ENCODE data around the gene GALM. TPM values are rescaled to one million over a fixed set of nuclear protein-coding genes. Genes with fewer than 3 reads are reported as not detected.
A peak's percentile ranks its signal among the peaks of the same experiment; 100 is the strongest.
"Not testable (repeated sequence)": the region's sequence is repeated elsewhere in the genome, so short reads cannot be mapped to it uniquely, and the experiment has no call there.

The GALM gene
- polyA plus RNA-seq, 1 donor: 76.1 TPM

GRCh38 chr2:38737000-38737698 is 71.2 kb downstream of the GALM start:
- not testable (repeated sequence) for H3K27me3 ChIP-seq (ENCODE audit: control insufficient read depth, insufficient read depth, low read length); DNase-seq; H3K4me3 ChIP-seq (ENCODE audit: low read length); H3K27ac ChIP-seq (ENCODE audit: low read length); H3K9me3 ChIP-seq (ENCODE audit: control insufficient read depth, low read depth, low read length)
- WGBS (ENCODE audit: insufficient coverage, low lambda C conversion rate): no CpG with 5 or more reads among the region's 11 CpGs
- H3K4me1 ChIP-seq (ENCODE audit: control insufficient read depth, insufficient read depth, low read length): peaks cover 14% of the 10 kb centered on the region
- peaks cover 21% of the 10 kb centered on the region for H3K36me3 ChIP-seq (ENCODE audit: control insufficient read depth, insufficient read depth, low read length)

GRCh38 chr2:38737925-38738324 is 72.0 kb downstream of the GALM start:
- peaks cover 14% of the 10 kb centered on the region for H3K4me1 ChIP-seq (ENCODE audit: control insufficient read depth, insufficient read depth, low read length)
- no CpG with 5 or more reads among the region's 3 CpGs for WGBS (ENCODE audit: insufficient coverage, low lambda C conversion rate)
- no peak overlapping the region for H3K27ac ChIP-seq (ENCODE audit: low read length)

GRCh38 chr2:38739524-38739923 is 73.6 kb downstream of the GALM start:
- Histone ChIP-seq H3K27me3 (ENCODE audit: control insufficient read depth, insufficient read depth, low read length) (no peaks in the 10 kb centered on the region), H3K4me3 (ENCODE audit: low read length) (no peak overlapping the region), H3K4me1 (ENCODE audit: control insufficient read depth, insufficient read depth, low read length) (peaks cover 14% of the 10 kb centered on the region), H3K36me3 (ENCODE audit: control insufficient read depth, insufficient read depth, low read length) (peaks cover 26% of the 10 kb centered on the region), H3K9me3 (ENCODE audit: control insufficient read depth, low read depth, low read length) (no peaks in the 10 kb centered on the region), H3K27ac (ENCODE audit: low read length) (no peak overlapping the region)
- no peak for DNase-seq
- WGBS (ENCODE audit: insufficient coverage, low lambda C conversion rate): 100% methylated on average over 1 of the region's 2 CpGs

More at GRCh38 chr2:38737925-38738324, 72.0 kb downstream of the GALM start:
- no peak overlapping the region for H3K4me3 ChIP-seq (ENCODE audit: low read length)
- no peak for DNase-seq
- no peaks in the 10 kb centered on the region for H3K27me3 ChIP-seq (ENCODE audit: control insufficient read depth, insufficient read depth, low read length)
- H3K9me3 ChIP-seq (ENCODE audit: control insufficient read depth, low read depth, low read length): no peaks in the 10 kb centered on the region
- H3K36me3 ChIP-seq (ENCODE audit: control insufficient read depth, insufficient read depth, low read length): peaks cover 20% of the 10 kb centered on the region

GRCh38 chr2:38740851-38741731 is 75.2 kb downstream of the GALM start:
- Histone ChIP-seq H3K4me3 (ENCODE audit: low read length) (no peak overlapping the region), H3K9me3 (ENCODE audit: control insufficient read depth, low read depth, low read length) (no peaks in the 10 kb centered on the region), H3K27ac (ENCODE audit: low read length) (peak overlapping the region; percentile 19), H3K27me3 (ENCODE audit: control insufficient read depth, insufficient read depth, low read length) (no peaks in the 10 kb centered on the region), H3K36me3 (ENCODE audit: control insufficient read depth, insufficient read depth, low read length) (peaks cover 38% of the 10 kb centered on the region), H3K4me1 (ENCODE audit: control insufficient read depth, insufficient read depth, low read length) (peaks cover 4% of the 10 kb centered on the region)
- DNase-seq: peak in 1 of 2 donors; percentile 41
- 50% methylated on average over 2 of the region's 11 CpGs for WGBS (ENCODE audit: insufficient coverage, low lambda C conversion rate)

- WGBS (ENCODE audit: insufficient coverage, low lambda C conversion rate): 80% methylated on average over 1 of the region's 10 CpGs
- no peak overlapping the region for H3K27ac ChIP-seq (ENCODE audit: low read length)
Observed at GRCh38 chr2:38742797-38743559, 77.1 kb downstream of the GALM start.

GRCh38 chr2:38743672-38744398 is 77.9 kb downstream of the GALM start:
- Histone ChIP-seq H3K27me3 (ENCODE audit: control insufficient read depth, insufficient read depth, low read length) (no peaks in the 10 kb centered on the region), H3K4me3 (ENCODE audit: low read length) (no peak overlapping the region), H3K9me3 (ENCODE audit: control insufficient read depth, low read depth, low read length) (no peaks in the 10 kb centered on the region), H3K27ac (ENCODE audit: low read length) (no peak overlapping the region), H3K4me1 (ENCODE audit: control insufficient read depth, insufficient read depth, low read length) (peaks cover 10% of the 10 kb centered on the region), H3K36me3 (ENCODE audit: control insufficient read depth, insufficient read depth, low read length) (peaks cover 61% of the 10 kb centered on the region)
- no peak for DNase-seq
- no CpG with 5 or more reads among the region's 3 CpGs for WGBS (ENCODE audit: insufficient coverage, low lambda C conversion rate)

More at GRCh38 chr2:38742797-38743559, 77.1 kb downstream of the GALM start:
- Histone ChIP-seq H3K27me3 (ENCODE audit: control insufficient read depth, insufficient read depth, low read length) (no peaks in the 10 kb centered on the region), H3K9me3 (ENCODE audit: control insufficient read depth, low read depth, low read length) (no peaks in the 10 kb centered on the region), H3K4me1 (ENCODE audit: control insufficient read depth, insufficient read depth, low read length) (peaks cover 10% of the 10 kb centered on the region), H3K4me3 (ENCODE audit: low read length) (no peak overlapping the region), H3K36me3 (ENCODE audit: control insufficient read depth, insufficient read depth, low read length) (peaks cover 52% of the 10 kb centered on the region)
- DNase-seq: no peak

- H3K9me3 ChIP-seq (ENCODE audit: control insufficient read depth, low read depth, low read length): no peaks in the 10 kb centered on the region
- no peak overlapping the region for H3K4me3 ChIP-seq (ENCODE audit: low read length)
- 86% methylated on average over 1 of the region's 2 CpGs for WGBS (ENCODE audit: insufficient coverage, low lambda C conversion rate)
- no peak overlapping the region for H3K27ac ChIP-seq (ENCODE audit: low read length)
- H3K36me3 ChIP-seq (ENCODE audit: control insufficient read depth, insufficient read depth, low read length): peaks cover 65% of the 10 kb centered on the region
- no peak for DNase-seq
- H3K4me1 ChIP-seq (ENCODE audit: control insufficient read depth, insufficient read depth, low read length): peaks cover 10% of the 10 kb centered on the region
- no peaks in the 10 kb centered on the region for H3K27me3 ChIP-seq (ENCODE audit: control insufficient read depth, insufficient read depth, low read length)
Observed at GRCh38 chr2:38744399-38744780, 78.5 kb downstream of the GALM start.

GRCh38 chr2:38745267-38745666 is 79.4 kb downstream of the GALM start:
- 100% methylated on average over 1 of the region's 9 CpGs for WGBS (ENCODE audit: insufficient coverage, low lambda C conversion rate)
- Histone ChIP-seq H3K36me3 (ENCODE audit: control insufficient read depth, insufficient read depth, low read length) (peaks cover 61% of the 10 kb centered on the region), H3K9me3 (ENCODE audit: control insufficient read depth, low read depth, low read length) (no peaks in the 10 kb centered on the region), H3K4me3 (ENCODE audit: low read length) (no peak overlapping the region), H3K27ac (ENCODE audit: low read length) (no peak overlapping the region), H3K4me1 (ENCODE audit: control insufficient read depth, insufficient read depth, low read length) (peaks cover 10% of the 10 kb centered on the region), H3K27me3 (ENCODE audit: control insufficient read depth, insufficient read depth, low read length) (no peaks in the 10 kb centered on the region)
- DNase-seq: no peak

GRCh38 chr2:38747007-38747424 is 81.1 kb downstream of the GALM start:
- WGBS (ENCODE audit: insufficient coverage, low lambda C conversion rate): 37% methylated on average over 2 of the region's 4 CpGs
- DNase-seq: no peak
- H3K9me3 ChIP-seq (ENCODE audit: control insufficient read depth, low read depth, low read length): no peaks in the 10 kb centered on the region
- H3K27ac ChIP-seq (ENCODE audit: low read length): no peak overlapping the region
- H3K36me3 ChIP-seq (ENCODE audit: control insufficient read depth, insufficient read depth, low read length): peaks cover 61% of the 10 kb centered on the region
- no peak overlapping the region for H3K4me3 ChIP-seq (ENCODE audit: low read length)
- H3K27me3 ChIP-seq (ENCODE audit: control insufficient read depth, insufficient read depth, low read length): no peaks in the 10 kb centered on the region
- peaks cover 6% of the 10 kb centered on the region for H3K4me1 ChIP-seq (ENCODE audit: control insufficient read depth, insufficient read depth, low read length)
